ENCODE data around the gene LMO1.
A peak's percentile ranks its signal among the peaks of the same experiment; 100 is the strongest.

LMO1 gene

GRCh38 chr11:8203414-8203715, 60.3 kb downstream of the LMO1 start:
- no peak for DNase-seq

- no peak for DNase-seq
Measured at GRCh38 chr11:8202516-8203413, 60.9 kb downstream of the LMO1 start.

GRCh38 chr11:8201644-8202365, 61.9 kb downstream of the LMO1 start:
- peak; percentile 40 to 54 for DNase-seq

DNA sequence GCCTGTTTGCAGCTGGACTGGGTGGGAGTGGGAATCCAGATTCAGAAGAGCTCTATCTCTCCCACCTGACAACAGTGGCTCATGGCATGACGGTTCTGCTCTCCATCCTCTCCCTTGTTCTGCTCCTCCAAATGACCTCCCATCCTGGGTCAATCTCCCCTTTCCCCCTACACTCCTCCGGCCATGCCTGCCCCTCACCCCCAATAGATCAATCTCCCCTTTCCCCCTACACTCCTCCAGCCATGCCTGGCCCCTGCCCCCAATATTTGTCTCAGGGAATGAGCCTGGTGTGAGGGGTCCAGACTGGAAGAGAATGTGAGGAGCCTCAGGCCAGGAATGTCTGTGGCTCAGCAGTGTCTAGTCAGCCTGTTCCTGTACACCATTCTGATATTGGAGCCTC, 64.0 kb downstream of the LMO1 start:
- no peak for DNase-seq

GRCh38 chr11:8196749-8197148, 66.9 kb downstream of the LMO1 start:
- no peak for DNase-seq

DNA sequence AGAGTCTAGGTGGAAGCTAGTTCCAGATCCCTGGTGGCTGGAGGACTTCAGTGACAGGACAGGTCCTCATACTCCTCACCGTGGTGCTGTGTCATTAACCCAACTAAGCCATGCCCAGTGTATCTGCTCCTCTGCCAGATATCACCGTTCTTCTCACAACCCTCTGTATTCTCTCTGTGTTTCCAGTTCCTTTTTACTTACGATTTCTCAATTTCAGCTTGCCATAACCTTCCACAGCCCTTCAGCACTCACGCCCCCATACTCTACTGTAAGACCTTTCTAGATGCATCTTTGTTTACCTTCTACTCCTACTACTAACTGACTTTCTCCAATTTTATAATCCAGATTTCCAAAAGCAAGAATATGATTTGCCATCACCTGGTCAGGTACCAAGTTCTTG, 68.7 kb downstream of the LMO1 start:
- DNase-seq, result peak; percentile 38 to 51

- DNase-seq, result no peak
Measured at GRCh38 chr11:8192896-8193209, 70.8 kb downstream of the LMO1 start.

GRCh38 chr11:8192016-8192895, 71.4 kb downstream of the LMO1 start:
- peak; percentile 61 to 73 for DNase-seq

DNA sequence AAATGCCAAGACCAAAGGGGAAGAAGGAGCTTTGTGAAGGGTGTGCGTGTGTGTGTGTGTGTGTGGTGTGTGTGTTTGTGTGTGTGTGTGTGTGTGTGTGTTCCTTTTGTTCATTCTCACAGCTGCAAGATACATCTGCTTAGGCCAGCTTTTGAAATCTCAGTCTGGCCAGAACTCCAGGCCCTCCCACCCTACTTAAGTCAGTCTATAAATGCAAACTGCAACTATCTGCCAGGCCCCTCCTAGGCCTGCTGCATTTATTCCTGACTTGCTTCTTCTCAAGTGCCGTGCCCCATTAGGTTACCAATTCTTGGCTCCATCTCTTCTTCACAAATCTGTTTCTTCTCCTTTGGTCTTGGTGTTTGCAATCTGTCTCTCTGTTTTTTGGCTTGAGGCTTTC, 73.2 kb downstream of the LMO1 start:
- no peak for DNase-seq

GRCh38 chr11:8186429-8186828, 77.2 kb downstream of the LMO1 start:
- no peak for DNase-seq

DNA sequence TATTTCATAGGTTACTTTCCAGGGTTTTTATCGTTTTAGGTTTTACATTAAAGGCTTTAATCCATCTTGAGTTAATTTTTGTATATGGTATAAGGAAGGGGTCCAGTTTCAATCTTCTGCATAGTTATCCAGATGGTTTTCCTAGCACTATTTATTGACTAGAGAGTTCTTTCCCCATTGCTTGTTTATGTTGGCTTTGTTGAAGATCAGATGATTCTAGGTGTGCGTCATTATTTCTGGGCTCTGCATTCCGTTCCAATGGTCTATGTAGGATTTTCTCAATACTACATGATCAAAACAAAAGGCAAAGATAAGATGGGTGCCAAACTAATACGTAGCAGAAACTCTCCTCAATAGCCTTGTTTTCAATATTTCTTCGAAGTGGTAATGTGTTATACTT, 80.6 kb downstream of the LMO1 start:
- DNase-seq, result no peak

DNA sequence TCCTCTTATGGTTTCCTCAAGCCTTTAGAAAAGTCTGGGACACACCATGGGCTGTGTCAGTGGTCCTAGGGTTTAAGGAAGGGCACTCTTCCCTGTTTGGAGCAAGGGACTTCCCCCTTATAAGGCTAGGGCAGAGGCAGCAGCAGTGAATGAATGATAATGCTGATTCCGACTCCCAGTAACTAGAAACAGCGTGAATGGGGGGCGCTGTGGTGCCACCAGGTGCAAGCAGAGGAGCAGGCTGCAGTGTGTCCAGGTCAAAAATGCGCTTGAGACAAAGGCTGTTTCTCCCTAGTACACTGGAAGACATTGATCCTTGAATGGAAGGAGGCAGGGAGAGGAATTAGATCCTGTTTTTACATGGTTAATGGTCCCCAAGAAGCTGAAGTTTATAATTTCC, 83.2 kb downstream of the LMO1 start:
- no peak for DNase-seq

DNA sequence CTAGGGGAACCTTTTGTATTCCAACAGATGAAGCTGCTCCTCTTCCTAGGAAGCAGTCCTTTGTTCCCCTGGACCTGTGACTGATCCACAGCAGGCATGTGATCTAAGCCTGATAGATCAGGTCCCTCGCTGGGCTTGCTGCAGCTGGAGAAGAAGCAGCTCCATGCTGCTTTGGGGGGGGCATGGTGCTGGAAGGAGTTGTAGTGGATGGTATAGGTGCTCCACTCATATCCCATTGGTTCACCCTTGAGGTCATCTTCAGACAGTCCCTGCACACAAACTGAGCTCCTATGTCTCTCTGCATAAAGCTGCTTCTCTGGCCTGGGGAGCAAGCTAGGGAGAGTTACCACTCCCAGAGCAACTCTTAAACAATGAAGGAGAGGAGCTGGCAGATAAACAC, 85.4 kb downstream of the LMO1 start:
- no peak for DNase-seq

GRCh38 chr11:8177136-8177535, 86.5 kb downstream of the LMO1 start:
- DNase-seq, result no peak

Measured in inflammatory macrophage (primary cell).